GM18519 (cell line): Measurements from ENCODE around the gene SPATA2L.

Experiments
- ATAC-seq: cut with Tn5 transposase; IDR thresholded peaks from one replicate; pipeline ENCODE4 v1.9.1; 2021; ENCODE audit warnings: mild to moderate bottlenecking, moderate library complexity; ENCODE audit not compliant: unreplicated experiment, low FRiP score

SPATA2L gene

GRCh38 chr16:89701425-89702406 is at the start of gene SPATA2L:
TSS of gene SPATA2L (minus strand) at chr16:89701705. CDS start at chr16:89701232, 473 bp downstream.
- peak; percentile 46 for ATAC-seq

- ATAC-seq, result no peak
Observed at GRCh38 chr16:89749637-89750036, 48.1 kb upstream of the SPATA2L start.

GRCh38 chr16:89748921-89749320 is 47.4 kb upstream of the SPATA2L start:
- no peak for ATAC-seq

GRCh38 chr16:89748076-89748475 is 46.6 kb upstream of the SPATA2L start:
- no peak for ATAC-seq

- no peak for ATAC-seq
Observed at GRCh38 chr16:89746043-89746442, 44.5 kb upstream of the SPATA2L start.

GRCh38 chr16:89744813-89745212 is 43.3 kb upstream of the SPATA2L start:
- no peak for ATAC-seq

- no peak for ATAC-seq
Observed at GRCh38 chr16:89742948-89743347, 41.4 kb upstream of the SPATA2L start.

- ATAC-seq, result no peak
Observed at GRCh38 chr16:89741342-89742014, 40.0 kb upstream of the SPATA2L start.

- no peak for ATAC-seq
Observed at GRCh38 chr16:89739383-89739782, 37.9 kb upstream of the SPATA2L start.

- no peak for ATAC-seq
Observed at GRCh38 chr16:89738538-89739317, 37.2 kb upstream of the SPATA2L start.

- ATAC-seq, result no peak
Observed at GRCh38 chr16:89738072-89738377, 36.5 kb upstream of the SPATA2L start.

- no peak for ATAC-seq
Observed at GRCh38 chr16:89737341-89738071, 36.0 kb upstream of the SPATA2L start.

GRCh38 chr16:89736554-89736953 is 35.0 kb upstream of the SPATA2L start:
- ATAC-seq, result no peak

GRCh38 chr16:89733792-89734191 is 32.3 kb upstream of the SPATA2L start:
- ATAC-seq, result no peak

GRCh38 chr16:89733322-89733721 is 31.8 kb upstream of the SPATA2L start:
- no peak for ATAC-seq

GRCh38 chr16:89732918-89733242 is 31.4 kb upstream of the SPATA2L start:
- ATAC-seq, result no peak

GRCh38 chr16:89732142-89732917 is 30.8 kb upstream of the SPATA2L start:
- no peak for ATAC-seq

GRCh38 chr16:89730610-89731234 is 29.2 kb upstream of the SPATA2L start:
- no peak for ATAC-seq

- no peak for ATAC-seq
Observed at GRCh38 chr16:89729863-89730593, 28.5 kb upstream of the SPATA2L start.
